Mesenchymal stem cell (in vitro differentiated cells and primary cell): Measurements from ENCODE around the gene FAM13A.

ENCODE experiments used
- DNase-seq: peaks from one replicate; pipeline ENCODE4 v3.0.0-alpha.2; 2013
- H2AFZ ChIP-seq: one replicate; pipeline ENCODE4 v1.6.1; 2013; ENCODE audit warnings: low read depth, mild to moderate bottlenecking, control low read depth, inconsistent platforms, low read length, moderate library complexity
- H2AK5ac ChIP-seq: 2 replicates; pipeline ENCODE4 v1.6.1; 2013; ENCODE audit warnings: low read length, moderate library complexity, mild to moderate bottlenecking, inconsistent platforms; ENCODE audit not compliant: severe bottlenecking
- H2BK120ac ChIP-seq: one replicate; pipeline ENCODE4 v1.6.1; 2013; ENCODE audit warnings: low read depth, mild to moderate bottlenecking, inconsistent platforms, low read length, moderate library complexity
- H2BK12ac ChIP-seq, 2 experiments: one replicate each; pipeline ENCODE4 v1.6.1; 2013; ENCODE audit warnings: inconsistent platforms in 2 of 2, low read length in 2 of 2, mild to moderate bottlenecking in 2 of 2, moderate library complexity in 2 of 2, control low read depth in 1 of 2
- H2BK15ac ChIP-seq: one replicate; pipeline ENCODE4 v1.6.1; 2013; ENCODE audit warnings: mild to moderate bottlenecking, low read depth, inconsistent platforms; ENCODE audit not compliant: poor library complexity, severe bottlenecking
- H2BK5ac ChIP-seq: 2 replicates; pipeline ENCODE4 v1.6.1; 2013; ENCODE audit warnings: low read depth, mild to moderate bottlenecking, low read length, control low read depth, inconsistent platforms; ENCODE audit not compliant: poor library complexity, severe bottlenecking
- H3K14ac ChIP-seq, 2 experiments: one replicate each; pipeline ENCODE4 v1.6.1; 2013; ENCODE audit warnings: inconsistent platforms in 2 of 2, low read length in 2 of 2, control low read depth in 1 of 2, mild to moderate bottlenecking in 1 of 2, moderate library complexity in 1 of 2
- H3K18ac ChIP-seq, 2 experiments: one replicate each; pipeline ENCODE4 v1.6.1; 2013; ENCODE audit warnings: inconsistent platforms in 2 of 2, low read length in 2 of 2, control low read depth in 1 of 2, low read depth in 1 of 2, mild to moderate bottlenecking in 1 of 2
- H3K23ac ChIP-seq, 2 experiments: one replicate each; pipeline ENCODE4 v1.6.1; 2013; ENCODE audit warnings: inconsistent platforms in 2 of 2, low read length in 2 of 2, mild to moderate bottlenecking in 2 of 2, moderate library complexity in 2 of 2, control low read depth in 1 of 2
- H3K27ac ChIP-seq: 2 replicates; pipeline ENCODE4 v1.5.1; 2013; ENCODE audit warnings: mild to moderate bottlenecking, moderate library complexity, low read length, control low read depth, inconsistent platforms; ENCODE audit not compliant: poor library complexity, severe bottlenecking
- H3K27me3 ChIP-seq, 2 experiments: 2 replicates each; pipeline versions ENCODE4 v1.6.1 to v1.7.0; 2013; ENCODE audit warnings: low read length in 2 of 2, mild to moderate bottlenecking in 2 of 2, moderate library complexity in 2 of 2, control low read depth in 1 of 2, inconsistent platforms in 1 of 2; ENCODE audit not compliant: control insufficient read depth in 1 of 2, insufficient read depth in 1 of 2
- H3K36me3 ChIP-seq, 2 experiments: 2 replicates each; pipeline versions ENCODE4 v1.6.1 to v1.7.0; 2013; ENCODE audit warnings: low read length in 2 of 2, control low read depth in 1 of 2, inconsistent platforms in 1 of 2, low read depth in 1 of 2, mild to moderate bottlenecking in 1 of 2; ENCODE audit not compliant: insufficient read depth in 2 of 2, control insufficient read depth in 1 of 2
- H3K4ac ChIP-seq, 2 experiments: one replicate each; pipeline ENCODE4 v1.6.1; 2013; ENCODE audit warnings: inconsistent platforms in 2 of 2, low read length in 2 of 2, mild to moderate bottlenecking in 2 of 2, moderate library complexity in 2 of 2, control low read depth in 1 of 2, low read depth in 1 of 2
- H3K4me1 ChIP-seq: 2 replicates; pipeline ENCODE4 v1.6.1; 2013; ENCODE audit warnings: low read depth, low read length, control low read depth; ENCODE audit not compliant: control insufficient read depth, insufficient read depth
- H3K4me2 ChIP-seq: 2 replicates; pipeline ENCODE4 v1.6.1; 2013; ENCODE audit warnings: low read length, mild to moderate bottlenecking, inconsistent platforms; ENCODE audit not compliant: poor library complexity, severe bottlenecking
- H3K4me3 ChIP-seq, 2 experiments: 2 replicates each; pipeline versions ENCODE4 v1.5.1 to v1.7.0; 2013; ENCODE audit warnings: low read length in 2 of 2, mild to moderate bottlenecking in 2 of 2, control low read depth in 1 of 2, low read depth in 1 of 2; ENCODE audit not compliant: insufficient read depth in 1 of 2
- H3K79me1 ChIP-seq: replicated peaks from 2 replicates; pipeline ENCODE4 v1.6.1; 2013; ENCODE audit warnings: mild to moderate bottlenecking, control low read depth, low read length, inconsistent platforms; ENCODE audit not compliant: poor library complexity, severe bottlenecking
- H3K9ac ChIP-seq: 2 replicates; pipeline ENCODE4 v1.7.0; 2013; ENCODE audit warnings: mild to moderate bottlenecking, low read length, moderate library complexity
- H3K9me3 ChIP-seq: 2 replicates; pipeline ENCODE4 v1.7.0; 2013; ENCODE audit warnings: mild to moderate bottlenecking, low read length; ENCODE audit not compliant: control insufficient read depth
- H4K8ac ChIP-seq: one replicate; pipeline ENCODE4 v1.6.1; 2013; ENCODE audit warnings: inconsistent platforms, mild to moderate bottlenecking, low read length, moderate library complexity
- H4K91ac ChIP-seq: one replicate; pipeline ENCODE4 v1.6.1; 2013; ENCODE audit warnings: mild to moderate bottlenecking, low read length, inconsistent platforms
- WGBS: methylation state at CpG from one replicate; pipeline ENCODE4 v1.1.7; 2013; ENCODE audit warnings: mixed read lengths; 5-methylcytosine and 5-hydroxymethylcytosine counted together

Gene FAM13A

GRCh38 chr4:88719381-88719780, 337.6 kb downstream of the FAM13A start:
- H3K4ac ChIP-seq: no peak overlapping the region
- H2BK5ac ChIP-seq: no peak overlapping the region
- no peak overlapping the region for H3K23ac ChIP-seq
- no peak overlapping the region for H2BK120ac ChIP-seq
- H2BK12ac ChIP-seq: no peak overlapping the region
- no peak overlapping the region for H4K91ac ChIP-seq
- no peak overlapping the region for H3K14ac ChIP-seq
- H3K27me3 ChIP-seq: no peaks in the 10 kb centered on the region
- H3K9ac ChIP-seq: no peak overlapping the region
- H3K9me3 ChIP-seq: peaks cover 17% of the 10 kb centered on the region
- no peak overlapping the region for H4K8ac ChIP-seq
- H3K4me2 ChIP-seq: no peak overlapping the region
- no peak overlapping the region for H2BK15ac ChIP-seq
- H2AK5ac ChIP-seq: no peak overlapping the region
- no peak for DNase-seq
- no peaks in the 10 kb centered on the region for H3K79me1 ChIP-seq
- no peak overlapping the region for H2AFZ ChIP-seq
- WGBS: 83% methylated on average over 1 of the region's 1 CpG
- peaks cover 12 to 53% of the 10 kb centered on the region in 2 experiments for H3K36me3 ChIP-seq
- no peak overlapping the region for H3K4me3 ChIP-seq
- H3K4me1 ChIP-seq: no peaks in the 10 kb centered on the region
- H3K18ac ChIP-seq: no peak overlapping the region
- H3K27ac ChIP-seq: no peak overlapping the region

GRCh38 chr4:88718098-88718497, 338.9 kb downstream of the FAM13A start:
- no peak overlapping the region for H4K8ac ChIP-seq
- no peak overlapping the region for H3K18ac ChIP-seq
- H2BK5ac ChIP-seq: no peak overlapping the region
- no peak overlapping the region for H2BK120ac ChIP-seq
- peaks cover 17% of the 10 kb centered on the region for H3K9me3 ChIP-seq
- no peak overlapping the region for H3K14ac ChIP-seq
- no peak overlapping the region for H2AK5ac ChIP-seq
- H4K91ac ChIP-seq: no peak overlapping the region
- H2AFZ ChIP-seq: no peak overlapping the region
- H2BK12ac ChIP-seq: no peak overlapping the region
- no peaks in the 10 kb centered on the region for H3K4me1 ChIP-seq
- no peak overlapping the region for H2BK15ac ChIP-seq
- H3K36me3 ChIP-seq: peaks cover 10 to 41% of the 10 kb centered on the region in 2 experiments
- 88% methylated on average over 3 of the region's 5 CpGs for WGBS
- no peak overlapping the region for H3K4me2 ChIP-seq
- no peak overlapping the region for H3K23ac ChIP-seq
- H3K27ac ChIP-seq: no peak overlapping the region
- H3K4me3 ChIP-seq: no peak overlapping the region
- DNase-seq: no peak
- H3K9ac ChIP-seq: no peak overlapping the region
- no peaks in the 10 kb centered on the region for H3K27me3 ChIP-seq
- no peaks in the 10 kb centered on the region for H3K79me1 ChIP-seq
- no peak overlapping the region for H3K4ac ChIP-seq

- H3K18ac ChIP-seq: no peak overlapping the region
- no peak overlapping the region for H3K4me2 ChIP-seq
- no peak for DNase-seq
- H3K4me3 ChIP-seq: no peak overlapping the region
- H2BK15ac ChIP-seq: no peak overlapping the region
- H3K27ac ChIP-seq: no peak overlapping the region
- no peak overlapping the region for H2BK120ac ChIP-seq
- no peak overlapping the region for H3K23ac ChIP-seq
- no peak overlapping the region for H3K9ac ChIP-seq
- no peak overlapping the region for H3K14ac ChIP-seq
- no peaks in the 10 kb centered on the region for H3K79me1 ChIP-seq
- H4K91ac ChIP-seq: no peak overlapping the region
- H2BK12ac ChIP-seq: no peak overlapping the region
- no peak overlapping the region for H2AK5ac ChIP-seq
- no peak overlapping the region for H3K4ac ChIP-seq
- no peak overlapping the region for H4K8ac ChIP-seq
- no peaks in the 10 kb centered on the region for H3K27me3 ChIP-seq
- H3K36me3 ChIP-seq: peaks cover 4 to 45% of the 10 kb centered on the region in 2 experiments
- H3K9me3 ChIP-seq: peaks cover 17% of the 10 kb centered on the region
- 100% methylated on average over 1 of the region's 1 CpG for WGBS
- H2AFZ ChIP-seq: no peak overlapping the region
- no peak overlapping the region for H2BK5ac ChIP-seq
- no peaks in the 10 kb centered on the region for H3K4me1 ChIP-seq
These were observed 343.2 kb downstream of the FAM13A start for GRCh38 chr4:88713782-88714181.

GRCh38 chr4:88709989-88710388, 347.0 kb downstream of the FAM13A start:
- Histone ChIP-seq H3K27ac (no peak overlapping the region), H3K18ac (no peak overlapping the region), H2AFZ (no peak overlapping the region), H3K79me1 (no peaks in the 10 kb centered on the region), H3K4me1 (no peaks in the 10 kb centered on the region), H2BK12ac (no peak overlapping the region), H3K36me3 (peaks cover 0 to 38% of the 10 kb centered on the region in 2 experiments), H4K8ac (no peak overlapping the region), H3K14ac (no peak overlapping the region), H4K91ac (no peak overlapping the region), H3K9me3 (no peaks in the 10 kb centered on the region), H2AK5ac (no peak overlapping the region), H2BK5ac (no peak overlapping the region), H3K4ac (no peak overlapping the region), H3K27me3 (no peaks in the 10 kb centered on the region), H3K23ac (no peak overlapping the region), H3K9ac (no peak overlapping the region), H3K4me3 (no peak overlapping the region), H2BK120ac (no peak overlapping the region), H3K4me2 (no peak overlapping the region), H2BK15ac (no peak overlapping the region)
- 100% methylated on average over 1 of the region's 1 CpG for WGBS
- DNase-seq: no peak
